Measurements from ENCODE around the gene OR10G7.

Gene OR10G7, protein sequence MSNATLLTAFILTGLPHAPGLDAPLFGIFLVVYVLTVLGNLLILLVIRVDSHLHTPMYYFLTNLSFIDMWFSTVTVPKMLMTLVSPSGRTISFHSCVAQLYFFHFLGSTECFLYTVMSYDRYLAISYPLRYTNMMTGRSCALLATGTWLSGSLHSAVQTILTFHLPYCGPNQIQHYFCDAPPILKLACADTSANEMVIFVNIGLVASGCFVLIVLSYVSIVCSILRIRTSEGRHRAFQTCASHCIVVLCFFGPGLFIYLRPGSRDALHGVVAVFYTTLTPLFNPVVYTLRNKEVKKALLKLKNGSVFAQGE

DNA sequence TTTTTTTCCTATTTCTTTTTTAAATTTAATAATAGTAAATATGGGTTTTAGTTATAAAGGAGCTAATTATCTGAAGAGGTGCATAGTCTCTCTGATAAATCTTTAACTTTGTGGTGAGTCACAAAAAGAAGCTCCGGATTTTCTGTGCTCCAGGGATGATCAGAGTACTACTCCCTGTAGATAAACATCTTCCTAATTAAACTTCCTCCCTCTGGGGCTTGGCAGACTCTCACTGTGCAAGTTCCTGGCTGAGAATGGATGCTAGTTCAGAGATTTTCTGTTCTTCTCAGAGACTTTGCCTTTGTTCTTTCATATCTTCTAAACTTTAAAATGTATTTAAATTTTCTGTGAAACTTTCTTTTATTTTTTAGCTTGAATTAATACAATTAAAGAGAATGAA lies at the start of gene OR10G7:
Gene OR10G7, minus strand, starts transcription at position 72 of the 400 bp plus-strand sequence. CDS start 2,324 bp downstream, outside the sequence.
- no peak for DNase-seq (ENCODE audit: low read depth in 3 of 3, low spot score in 1 of 3)

DNA sequence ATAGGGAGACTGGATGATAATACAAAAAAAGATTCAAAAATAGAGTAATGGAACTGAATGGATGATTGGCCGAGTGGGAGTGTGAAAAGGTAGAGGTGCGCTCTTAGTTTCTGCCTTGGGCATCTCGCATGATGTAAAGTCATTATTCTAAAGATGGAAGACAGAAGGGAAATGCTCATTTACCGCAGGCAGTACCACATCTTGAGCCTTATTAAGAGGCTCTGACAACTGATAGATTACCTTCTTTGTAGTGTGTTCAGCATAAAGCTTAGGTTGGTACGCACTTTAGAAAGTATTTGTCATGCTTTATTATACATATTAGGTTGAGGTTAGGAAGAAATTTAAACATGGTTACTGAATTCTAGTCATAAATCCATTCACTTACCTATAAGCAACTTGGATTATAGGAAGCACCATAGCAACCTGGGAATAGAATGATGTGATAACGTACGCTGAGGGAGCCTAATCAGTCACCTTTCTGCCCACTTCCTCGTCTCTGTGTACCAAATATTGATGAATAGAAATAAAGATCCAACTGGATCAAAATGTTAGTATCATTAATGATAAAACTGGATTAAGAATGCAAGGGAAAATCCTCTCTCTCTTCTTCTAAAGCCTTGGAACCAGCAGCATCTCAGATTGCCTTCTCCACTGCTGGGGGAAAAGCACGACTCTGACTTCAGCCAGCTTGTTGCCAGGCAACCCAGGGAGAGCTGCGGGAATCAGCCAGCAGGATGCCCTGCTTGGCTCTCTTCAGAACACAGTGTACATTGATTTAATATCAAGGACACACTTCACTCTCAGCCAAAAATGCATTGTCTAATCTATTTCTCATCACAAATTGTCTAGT lies 45.1 kb upstream of the OR10G7 start:
- no peak for DNase-seq (ENCODE audit: low read depth in 3 of 3, low spot score in 1 of 3)

DNA sequence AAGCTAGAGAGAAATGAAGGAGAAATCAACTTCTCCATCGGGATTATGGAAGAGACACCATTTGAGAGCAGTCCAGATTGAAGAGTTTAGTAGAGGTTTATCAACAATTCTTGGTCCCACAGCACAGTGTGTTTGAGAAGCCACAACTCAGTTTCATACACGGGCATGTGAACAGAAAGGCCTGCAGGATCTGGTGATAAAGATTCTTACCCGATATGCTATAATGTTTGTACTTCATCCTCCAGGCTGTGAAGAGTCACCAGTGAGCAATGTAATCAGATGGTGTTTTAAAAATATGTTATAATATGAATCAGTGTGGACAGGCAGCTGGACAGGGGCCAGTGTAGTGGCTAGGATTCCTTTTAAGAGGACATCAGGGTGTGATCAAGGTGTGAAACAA lies 44.5 kb upstream of the OR10G7 start:
- no peak for DNase-seq (ENCODE audit: low read depth in 3 of 3, low spot score in 1 of 3)

DNA sequence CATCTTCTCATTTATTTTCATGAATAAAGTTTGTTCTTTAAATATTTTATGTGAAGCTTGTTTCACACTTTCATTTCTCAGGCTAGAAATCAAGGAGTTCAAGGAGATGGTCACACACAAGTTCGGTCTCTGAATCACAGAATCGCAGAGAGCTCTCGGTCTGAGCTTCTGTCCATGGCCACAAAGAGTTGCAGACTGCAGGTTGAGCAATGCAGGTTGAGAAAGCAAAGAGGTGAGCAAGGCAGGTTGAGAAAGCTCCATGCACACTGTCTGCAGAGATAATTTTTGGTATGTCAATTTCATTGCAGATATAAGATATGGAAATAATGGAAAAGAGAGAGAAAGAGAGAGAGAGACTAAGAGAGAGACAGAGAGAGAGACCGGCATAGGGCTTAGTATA lies 41.2 kb upstream of the OR10G7 start:
- DNase-seq (ENCODE audit: low read depth in 3 of 3, low spot score in 1 of 3) = no peak

DNA sequence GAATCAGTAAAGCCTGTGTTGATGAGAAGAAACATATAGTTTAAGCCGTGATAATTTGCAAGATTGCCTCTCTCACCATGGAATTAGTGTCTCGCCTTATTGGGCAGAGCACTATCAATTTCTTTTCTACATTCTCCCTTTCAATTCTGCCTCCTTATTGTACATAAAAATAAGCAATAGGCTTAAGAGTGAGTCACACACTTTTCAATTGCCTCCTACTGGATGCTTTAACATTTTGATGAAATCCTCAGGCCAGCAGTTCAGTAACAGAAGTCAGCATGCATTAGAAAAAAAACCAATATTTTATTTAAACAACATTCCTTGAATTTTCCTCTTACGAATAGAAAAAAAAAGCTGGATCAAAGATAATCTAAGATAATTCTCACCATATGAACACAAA lies 40.4 kb upstream of the OR10G7 start:
- no peak for DNase-seq (ENCODE audit: low read depth in 3 of 3, low spot score in 1 of 3)

DNA sequence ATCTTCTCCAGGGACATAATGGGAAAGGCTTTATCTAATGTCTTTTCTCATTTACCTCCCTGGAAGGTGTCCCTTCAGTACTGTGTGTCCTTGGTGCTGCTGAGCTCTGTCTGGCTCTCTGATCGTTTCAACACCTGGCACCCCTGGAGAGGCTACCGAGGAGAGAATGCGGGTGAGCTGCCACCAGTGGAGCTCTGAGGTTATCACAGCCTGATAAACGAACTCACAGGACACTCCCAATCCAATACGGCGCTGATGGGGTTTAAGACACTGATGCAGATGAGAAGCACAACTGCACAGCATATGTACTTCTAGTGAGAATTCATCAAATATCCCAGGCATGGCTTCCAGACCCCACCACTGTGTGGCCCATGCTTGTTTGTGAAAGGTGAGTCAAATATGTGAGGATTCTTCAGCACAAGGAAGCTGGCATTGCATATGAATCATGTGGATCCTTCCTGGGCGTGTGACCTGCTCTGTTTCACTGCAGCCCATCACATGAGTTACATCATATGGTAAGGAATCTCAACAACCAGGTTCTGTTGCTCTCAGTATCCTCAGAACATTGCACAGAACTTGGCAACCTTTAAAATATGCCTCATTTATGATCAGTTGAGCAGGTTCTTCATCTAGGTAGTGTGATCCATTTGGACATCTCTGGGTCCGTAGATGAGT lies 39.3 kb upstream of the OR10G7 start:
- no peak for DNase-seq (ENCODE audit: low read depth in 3 of 3, low spot score in 1 of 3)

DNA sequence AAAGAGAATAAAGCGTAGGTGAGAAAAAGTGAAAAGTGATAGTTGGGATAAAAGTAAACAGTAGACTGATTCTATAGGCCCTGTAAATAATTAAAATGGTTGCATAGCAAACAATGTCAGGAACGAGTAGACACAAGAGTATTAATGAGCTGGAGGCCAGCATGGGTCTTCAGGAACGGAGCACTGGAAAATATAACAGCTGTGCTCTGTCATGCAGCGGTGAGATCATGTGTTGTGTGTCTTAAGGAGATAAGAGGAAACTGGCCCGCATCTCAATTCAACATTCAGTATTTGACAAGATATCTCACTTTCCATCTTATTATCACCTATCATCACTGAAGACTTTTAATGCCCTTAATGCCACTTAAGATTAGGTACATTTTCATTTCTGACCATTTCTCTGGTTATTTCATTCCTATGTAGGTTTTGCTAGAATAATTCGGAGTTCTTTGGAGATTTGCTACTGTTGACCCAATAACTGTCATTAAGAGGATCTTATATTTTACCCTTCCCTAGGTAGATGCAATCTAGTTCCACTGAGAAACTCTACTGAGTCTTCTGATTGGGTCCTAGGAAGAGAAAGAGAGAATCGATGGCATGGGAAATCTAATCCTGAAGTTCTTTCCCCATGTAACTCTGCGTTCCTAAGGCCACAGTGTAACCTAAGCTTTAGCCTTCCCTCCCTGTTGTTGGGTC lies 38.7 kb upstream of the OR10G7 start:
- no peak for DNase-seq (ENCODE audit: low read depth in 3 of 3, low spot score in 1 of 3)

DNA sequence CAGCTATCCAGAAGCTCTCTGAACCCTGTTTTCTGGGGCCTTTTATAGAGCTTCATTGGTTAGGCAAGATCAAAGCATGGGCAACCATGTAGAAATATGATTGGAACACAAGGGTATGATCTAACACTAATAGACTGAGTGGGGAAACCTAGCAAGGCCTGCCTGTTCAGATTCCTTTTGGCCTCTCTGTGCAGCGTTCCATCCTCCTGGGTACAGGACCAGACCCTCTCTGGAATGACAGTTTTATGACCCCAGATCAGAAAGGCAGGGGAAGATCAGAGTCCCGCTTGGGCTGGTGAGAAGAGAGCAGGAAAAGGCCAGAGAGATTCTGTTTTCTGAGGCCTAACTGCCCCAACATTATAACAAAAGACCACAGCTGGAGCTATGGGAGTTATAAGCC lies 37.5 kb upstream of the OR10G7 start:
- DNase-seq (ENCODE audit: low read depth in 3 of 3, low spot score in 1 of 3) = no peak

DNA sequence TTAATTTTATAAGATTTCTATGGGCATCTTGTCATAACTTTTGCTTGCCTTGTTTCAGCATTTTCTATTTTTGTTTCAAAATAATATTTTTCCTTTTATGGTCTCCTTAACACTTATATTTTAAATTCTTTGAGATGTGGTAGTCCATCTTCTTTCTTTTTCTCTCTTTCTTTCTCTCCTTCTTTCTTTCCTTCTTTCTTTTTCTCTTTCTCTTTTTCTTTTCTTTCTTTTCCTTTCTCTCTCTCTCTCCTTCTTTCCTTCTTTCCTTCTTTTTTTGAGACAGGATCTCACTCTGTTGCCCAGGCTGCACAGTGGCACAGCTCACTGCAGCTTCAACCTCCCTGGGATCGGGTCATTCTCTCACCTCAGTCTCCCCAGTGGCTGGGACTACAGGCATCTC lies 36.1 kb upstream of the OR10G7 start:
- no peak for DNase-seq (ENCODE audit: low read depth in 3 of 3, low spot score in 1 of 3)

DNA sequence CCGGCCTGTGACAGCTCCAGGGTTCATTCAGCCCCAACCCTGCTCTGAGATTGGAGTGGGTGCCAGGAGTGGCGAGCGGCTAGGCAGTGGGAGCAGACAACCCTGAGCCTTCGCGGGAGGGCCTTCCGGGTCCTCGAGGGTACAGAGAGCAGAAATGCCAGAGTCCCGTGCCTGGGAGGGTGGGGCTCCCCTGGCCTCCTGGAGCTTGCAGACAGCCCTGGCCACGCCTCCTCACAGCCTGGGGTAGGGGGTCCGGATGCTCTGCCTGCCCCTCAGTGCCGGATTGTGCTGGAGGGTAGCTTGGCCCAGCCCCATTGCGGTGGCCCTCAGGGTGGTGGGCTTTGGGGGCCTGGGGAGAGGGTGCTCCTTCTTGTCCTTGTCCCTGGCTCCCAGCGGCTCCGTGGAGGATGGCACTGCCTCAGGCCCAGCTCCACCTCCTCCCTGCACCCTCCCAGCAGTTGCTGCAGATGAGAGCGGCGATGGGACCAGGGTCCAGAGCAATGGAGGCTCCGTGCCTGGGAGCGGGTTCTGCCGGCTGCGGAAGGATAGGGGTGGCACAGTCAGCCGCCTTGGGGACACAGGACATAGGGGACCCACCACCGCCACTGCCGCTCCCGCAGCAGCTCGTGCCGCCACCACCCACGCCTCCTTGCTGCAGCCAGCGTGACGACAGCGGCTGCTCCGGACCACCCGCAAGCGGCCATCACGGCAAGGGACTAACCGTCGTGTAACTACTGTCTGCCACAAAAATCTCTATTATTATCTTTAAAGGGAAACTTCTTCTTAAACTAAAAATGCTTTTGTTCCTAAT lies 34.9 kb upstream of the OR10G7 start:
- DNase-seq (ENCODE audit: low read depth in 3 of 3, low spot score in 1 of 3) = no peak

DNA sequence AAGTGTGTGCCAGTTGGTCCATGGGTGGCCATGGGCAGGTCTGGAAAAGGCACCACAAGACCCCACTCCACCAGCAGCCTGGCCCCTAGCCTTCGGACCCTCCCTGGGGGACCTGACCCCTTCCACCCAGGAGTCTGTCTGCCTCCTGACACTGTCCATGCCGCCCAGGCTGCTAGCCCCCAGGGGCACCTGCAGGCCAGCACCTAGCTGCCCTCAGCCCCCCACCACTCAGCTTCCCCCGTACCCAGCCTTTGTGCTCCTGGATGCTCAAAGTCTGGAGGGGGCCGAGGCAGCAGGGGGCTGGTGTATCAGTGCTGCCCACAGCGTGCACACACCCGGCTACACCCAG lies 34.3 kb upstream of the OR10G7 start:
- DNase-seq (ENCODE audit: low read depth in 3 of 3, low spot score in 1 of 3) = no peak

DNA sequence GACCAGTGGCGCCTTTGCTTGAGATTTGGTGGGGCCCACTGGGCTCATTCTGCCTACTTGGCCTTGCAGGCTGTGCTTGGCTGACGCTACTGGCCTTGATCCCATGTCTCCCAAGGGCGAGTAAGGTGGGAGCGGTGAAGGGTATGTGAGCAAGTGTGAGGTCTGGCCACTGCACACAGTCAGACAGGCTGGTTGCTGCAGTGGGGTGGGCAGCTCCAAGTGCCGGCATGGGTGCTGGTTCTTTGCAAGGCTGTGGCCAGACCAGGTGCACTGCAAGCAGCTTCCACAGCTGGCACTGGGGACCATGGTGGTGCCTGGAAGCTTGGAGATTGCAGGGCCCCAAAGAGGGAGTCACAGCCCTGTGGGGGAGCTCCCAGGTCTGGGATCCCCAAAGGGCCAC lies 33.4 kb upstream of the OR10G7 start:
- no peak for DNase-seq (ENCODE audit: low read depth in 3 of 3, low spot score in 1 of 3)

DNA sequence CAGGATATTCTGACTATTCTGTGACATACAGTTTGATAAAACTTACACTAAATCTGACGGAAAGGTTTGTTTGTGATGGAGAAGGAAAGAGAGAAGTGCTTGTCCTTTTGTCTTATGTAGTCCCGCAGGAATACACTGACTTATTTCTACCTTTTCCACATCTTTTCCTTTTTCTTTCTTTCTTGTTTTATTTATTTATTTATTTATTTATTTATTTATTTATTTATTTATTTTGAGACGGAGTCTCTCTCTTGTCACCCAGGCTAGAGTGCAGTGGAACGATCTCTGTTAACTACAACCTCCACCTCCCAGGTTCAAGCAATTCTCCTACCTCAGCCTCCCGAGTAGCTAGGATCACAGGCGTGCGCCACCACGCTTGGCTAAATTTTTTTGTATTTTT lies 31.0 kb upstream of the OR10G7 start:
- no peak for DNase-seq (ENCODE audit: low read depth in 3 of 3, low spot score in 1 of 3)

DNA sequence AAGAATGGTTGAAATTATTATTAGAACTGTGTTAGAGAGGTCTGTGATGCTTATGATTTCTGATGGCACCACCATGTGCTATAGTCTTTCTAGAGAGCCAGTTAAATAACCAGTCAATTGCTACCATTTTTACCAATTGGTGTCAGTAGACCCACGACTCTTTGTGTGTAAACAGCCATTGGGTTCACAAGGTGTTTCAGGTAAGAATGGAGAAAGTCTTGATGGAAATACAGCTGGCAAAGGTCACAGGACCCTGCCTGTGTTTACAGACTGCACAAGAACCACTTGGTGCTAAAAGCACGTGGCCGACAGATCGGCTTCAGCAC lies 30.5 kb upstream of the OR10G7 start:
- no peak for DNase-seq (ENCODE audit: low read depth in 3 of 3, low spot score in 1 of 3)

DNA sequence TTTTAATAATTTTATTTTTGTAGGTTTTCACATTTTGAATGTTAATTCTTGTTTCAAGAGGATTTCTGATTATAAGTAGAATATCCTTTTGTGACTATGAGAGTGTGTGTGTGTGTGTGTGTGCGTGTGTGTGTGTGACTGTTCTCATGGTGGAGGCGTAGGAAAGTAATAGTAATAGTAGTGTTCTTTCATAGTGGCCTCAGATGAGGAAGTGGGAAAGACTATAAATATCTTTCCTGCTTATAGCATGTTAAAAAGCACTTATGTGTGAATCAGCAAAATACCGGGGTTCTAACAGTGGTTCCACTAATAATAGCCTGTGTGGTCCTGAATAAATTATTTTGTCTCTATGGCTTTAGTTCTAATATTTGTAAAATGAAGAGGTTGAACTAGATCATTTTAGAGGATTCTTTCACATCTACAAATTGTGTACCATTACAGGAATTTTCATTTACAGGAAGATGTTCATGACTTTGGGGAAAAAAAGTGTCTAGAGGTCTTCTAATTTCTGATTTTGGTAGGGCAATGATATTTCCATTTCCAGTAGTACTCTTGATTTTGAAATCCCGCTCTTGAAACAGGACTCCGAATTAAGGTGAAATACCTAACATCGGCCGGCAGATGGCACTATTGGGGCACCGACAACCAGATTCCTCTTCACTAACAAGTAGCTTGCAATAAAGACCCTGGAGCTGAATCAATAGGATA lies 29.9 kb upstream of the OR10G7 start:
- peak; percentile 12 to 57 (median 34) for DNase-seq (ENCODE audit: low read depth in 3 of 3, low spot score in 1 of 3)

DNA sequence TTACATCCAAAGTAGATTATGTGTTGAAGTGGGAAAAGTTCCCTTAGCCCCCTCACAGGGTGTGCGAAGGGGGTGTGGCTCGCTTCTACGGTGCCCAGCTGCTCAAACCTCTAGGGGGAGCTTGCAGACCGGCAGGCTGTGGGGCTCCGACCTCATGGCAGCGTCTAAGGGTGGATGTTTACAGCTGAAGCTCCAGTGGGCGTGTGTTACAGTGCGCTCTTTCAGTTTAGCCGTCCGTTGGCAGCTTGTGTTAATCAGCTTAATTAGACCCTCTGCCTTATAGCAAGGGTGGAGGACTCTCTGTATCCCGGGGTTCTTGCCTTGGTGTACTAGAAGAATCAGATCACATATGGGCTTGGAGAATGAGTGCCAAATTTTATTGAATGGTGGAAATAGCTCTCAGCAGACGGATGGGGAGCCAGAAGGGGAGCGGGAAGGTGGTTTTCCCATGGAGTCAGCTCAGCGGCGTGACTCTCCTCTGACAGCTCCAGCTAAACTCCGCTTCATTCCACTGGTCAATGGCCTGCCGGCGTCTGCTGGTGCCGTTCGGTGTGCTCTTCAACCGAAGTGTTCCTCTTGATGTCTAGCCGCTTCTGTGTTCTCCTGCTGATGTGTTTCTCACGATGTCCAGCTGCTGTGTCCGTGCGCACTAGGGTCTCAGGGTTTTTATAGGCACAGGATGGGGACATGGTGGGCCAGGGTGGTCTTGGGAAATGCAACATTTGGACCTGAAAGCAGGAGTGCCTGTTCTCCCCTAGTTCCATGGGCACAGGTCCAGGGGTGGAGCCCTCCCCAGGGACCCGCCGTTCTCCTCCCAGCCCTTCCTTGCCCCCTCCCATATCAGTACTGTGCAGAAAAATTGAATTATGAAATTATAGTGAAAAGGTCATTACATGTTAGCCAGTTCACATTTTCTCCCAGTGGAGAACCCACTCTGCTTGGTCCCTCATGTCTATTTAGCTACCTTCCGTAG lies 28.6 kb upstream of the OR10G7 start:
- DNase-seq (ENCODE audit: low read depth in 3 of 3, low spot score in 1 of 3) = no peak

DNA sequence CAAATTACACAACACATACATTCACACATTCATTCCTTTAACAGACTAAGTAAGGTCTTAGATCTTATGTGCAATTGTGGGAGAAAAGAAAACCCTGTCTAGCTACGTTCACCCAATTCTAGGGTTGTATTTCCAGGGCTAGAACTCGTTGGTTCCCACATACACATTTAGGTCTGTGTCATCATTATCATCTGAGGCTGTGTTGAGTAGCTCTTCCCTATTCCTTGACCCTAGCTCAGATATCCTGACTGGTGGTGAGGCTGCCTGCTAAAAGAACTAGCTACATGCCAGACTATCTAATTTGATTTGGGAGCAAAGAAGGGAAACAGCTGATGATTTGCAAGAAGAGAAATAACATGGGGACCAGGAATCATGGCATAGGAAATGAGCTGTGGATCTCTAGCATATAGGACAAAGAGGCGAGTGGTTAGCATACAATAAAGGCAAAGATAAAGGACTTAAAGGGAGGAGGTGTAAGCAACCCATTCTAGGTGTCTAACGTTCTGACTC lies 27.5 kb upstream of the OR10G7 start:
- DNase-seq (ENCODE audit: low read depth in 3 of 3, low spot score in 1 of 3) = no peak

DNA sequence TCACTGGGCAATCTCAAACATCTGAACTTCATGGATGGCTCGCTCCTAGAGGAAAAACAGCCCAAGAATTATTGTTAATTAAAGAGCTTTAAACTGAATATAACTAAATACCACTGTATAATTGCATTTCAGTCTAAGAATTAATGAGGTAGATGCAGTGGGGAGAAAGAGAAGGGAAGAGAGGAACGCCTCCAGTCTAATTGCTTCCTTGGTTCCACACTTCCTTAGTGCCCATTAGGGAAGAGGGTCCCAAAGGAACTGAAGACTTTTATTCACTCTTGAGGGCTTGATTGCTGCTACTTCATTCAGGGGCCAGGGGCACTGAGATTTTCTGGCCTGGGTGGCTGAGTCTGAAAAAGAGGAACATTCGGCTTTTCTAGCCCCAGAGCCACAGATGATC lies 11.8 kb upstream of the OR10G7 start:
- no peak for DNase-seq (ENCODE audit: low read depth in 3 of 3, low spot score in 1 of 3)

DNA sequence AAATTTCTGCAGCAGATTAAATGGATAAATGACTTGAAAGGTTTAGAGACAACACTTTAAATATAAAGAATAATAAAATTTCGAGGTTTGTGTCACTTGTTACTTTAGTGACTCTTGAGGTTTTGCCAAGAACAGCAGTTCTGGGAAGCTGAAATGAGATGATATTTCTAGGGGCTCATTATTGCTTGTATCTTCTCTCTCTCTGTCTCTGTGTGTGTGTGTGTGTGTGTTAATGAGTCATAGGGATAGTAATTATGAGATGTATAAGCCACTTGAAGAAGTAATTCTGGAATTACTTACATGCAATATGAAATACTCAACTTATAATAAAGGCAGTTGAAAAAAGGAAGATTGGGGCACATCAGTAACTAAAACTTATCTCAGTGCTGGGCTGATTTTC lies 9.6 kb upstream of the OR10G7 start:
- no peak for DNase-seq (ENCODE audit: low read depth in 3 of 3, low spot score in 1 of 3)

Data from stimulated activated CD4-positive, alpha-beta T cell treated with anti-CD3 and anti-CD28 coated beads, TNF-alpha, amount 100 ng/mL, for 1 hour (primary cell).